ENCODE data around the gene MSANTD7. TPM values are rescaled to one million over a fixed set of nuclear protein-coding genes. Genes with fewer than 3 reads are reported as not detected.
A peak's percentile ranks its signal among the peaks of the same experiment; 100 is the strongest.

The MSANTD7 gene
- total and polyA plus RNA-seq, 9 of the 15 experiments (the other 6 are each of a cell fraction or from before 2014, with no cell fraction given): 5.2 to 27.3 (median 23.6) TPM

- TF ChIP-seq CHD7 (IDR thresholded peaks at IDR 0.05; ENCODE audit: low read depth, low read length): no peak
- TF ChIP-seq ZNF121 (CRISPR knock-in tag; conservative IDR thresholded peaks at IDR 0.05): no peak
- TF ChIP-seq SIX5 (IDR thresholded peaks at IDR 0.05; ENCODE audit: borderline replicate concordance in 1 of 2, insufficient read depth in 1 of 2, low read depth in 1 of 2, low read length in 2 of 2): no peak
- no peak for TF ChIP-seq ZNF584 (CRISPR knock-in tag; IDR thresholded peaks at IDR 0.05; ENCODE audit: low read depth)
- TF ChIP-seq, protein P1, sequence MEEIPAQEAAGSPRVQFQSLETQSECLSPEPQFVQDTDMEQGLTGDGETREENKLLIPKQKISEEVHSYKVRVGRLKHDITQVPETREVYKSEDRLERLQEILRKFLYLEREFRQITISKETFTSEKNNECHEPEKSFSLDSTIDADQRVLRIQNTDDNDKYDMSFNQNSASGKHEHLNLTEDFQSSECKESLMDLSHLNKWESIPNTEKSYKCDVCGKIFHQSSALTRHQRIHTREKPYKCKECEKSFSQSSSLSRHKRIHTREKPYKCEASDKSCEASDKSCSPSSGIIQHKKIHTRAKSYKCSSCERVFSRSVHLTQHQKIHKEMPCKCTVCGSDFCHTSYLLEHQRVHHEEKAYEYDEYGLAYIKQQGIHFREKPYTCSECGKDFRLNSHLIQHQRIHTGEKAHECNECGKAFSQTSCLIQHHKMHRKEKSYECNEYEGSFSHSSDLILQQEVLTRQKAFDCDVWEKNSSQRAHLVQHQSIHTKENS (CRISPR knock-in tag; IDR thresholded peaks at IDR 0.05): no peak
- no peak for TF ChIP-seq TRIM24 (IDR thresholded peaks at IDR 0.05)
- TF ChIP-seq CBFB (CRISPR knock-in tag; IDR thresholded peaks at IDR 0.05): no peak
- no peak for TF ChIP-seq PKNOX1 (IDR thresholded peaks at IDR 0.05)
- no peak for TF ChIP-seq HMG20B (CRISPR knock-in tag; IDR thresholded peaks at IDR 0.05)
- TF ChIP-seq, protein P2, sequence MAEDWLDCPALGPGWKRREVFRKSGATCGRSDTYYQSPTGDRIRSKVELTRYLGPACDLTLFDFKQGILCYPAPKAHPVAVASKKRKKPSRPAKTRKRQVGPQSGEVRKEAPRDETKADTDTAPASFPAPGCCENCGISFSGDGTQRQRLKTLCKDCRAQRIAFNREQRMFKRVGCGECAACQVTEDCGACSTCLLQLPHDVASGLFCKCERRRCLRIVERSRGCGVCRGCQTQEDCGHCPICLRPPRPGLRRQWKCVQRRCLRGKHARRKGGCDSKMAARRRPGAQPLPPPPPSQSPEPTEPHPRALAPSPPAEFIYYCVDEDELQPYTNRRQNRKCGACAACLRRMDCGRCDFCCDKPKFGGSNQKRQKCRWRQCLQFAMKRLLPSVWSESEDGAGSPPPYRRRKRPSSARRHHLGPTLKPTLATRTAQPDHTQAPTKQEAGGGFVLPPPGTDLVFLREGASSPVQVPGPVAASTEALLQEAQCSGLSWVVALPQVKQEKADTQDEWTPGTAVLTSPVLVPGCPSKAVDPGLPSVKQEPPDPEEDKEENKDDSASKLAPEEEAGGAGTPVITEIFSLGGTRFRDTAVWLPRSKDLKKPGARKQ (CRISPR knock-in tag; IDR thresholded peaks at IDR 0.05): no peak
- TF ChIP-seq ZNF316 (IDR thresholded peaks at IDR 0.05): peak; percentile 55
- peak; percentile 28; the same call in 1 of the 2 replicates for TF ChIP-seq C11orf30 (IDR thresholded peaks at IDR 0.05; ENCODE audit: low read depth)
Measured at GRCh38 chr10:14837003-14837756, 926 bp upstream of the MSANTD7 start (continued).

Data from K562 (cell line).